PC-3 (cell line): ENCODE measurements around the gene MSI2. TPM values are rescaled to one million over a fixed set of nuclear protein-coding genes. Genes with fewer than 3 reads are reported as not detected.

Experiments
- ATAC-seq: fragments of 200-7000 bp; cut with Tn5 transposase; 2 replicates; pipeline ENCODE4 v1.9.1; 2020; ENCODE audit warnings: mild to moderate bottlenecking, moderate library complexity
- BruUV-seq: library from RNA; stranded (reverse); fragments of 400-500 nt; replicated peaks from 2 replicates; lab custom pipeline; 2021; lab: Mats Ljungman, UMichigan
- CTCF ChIA-PET: fragments of 300-600 bp; sonication (Branson Sonifier 250); formaldehyde crosslinking; loops from one replicate; lab custom pipeline; 2022; ENCODE audit warnings: antibody characterized with exemption; lab: Charles Lee
- POLR2A ChIA-PET: fragments of 300-600 bp; sonication (Branson Sonifier 250); formaldehyde crosslinking; loops from one replicate; lab custom pipeline; 2022; ENCODE audit warnings: antibody characterized with exemption; ENCODE audit not compliant: unreplicated experiment; lab: Charles Lee
- DNase-seq: peaks from one replicate; pipeline ENCODE4 v3.0.0-alpha.2; 2015
- H2AFZ ChIP-seq: fragments of 300-600 bp; sonication (generic); 2 replicates; pipeline ENCODE4 v1.6.0; 2016; ENCODE audit warnings: antibody characterized with exemption, low read length
- H3F3A ChIP-seq: fragments of 300-600 bp; sonication (generic); one replicate; pipeline ENCODE4 v1.6.0; 2017; ENCODE audit warnings: antibody characterized with exemption, low read length, control low read depth, mild to moderate bottlenecking; ENCODE audit not compliant: unreplicated experiment
- H3K27ac ChIP-seq: fragments of 300-600 bp; sonication (generic); 2 replicates; pipeline ENCODE4 v1.5.1; 2016; ENCODE audit warnings: mild to moderate bottlenecking, low read length
- H3K27me3 ChIP-seq: fragments of 300-600 bp; sonication (generic); 2 replicates; pipeline ENCODE4 v1.6.1; 2016; ENCODE audit warnings: low read length, mixed read lengths
- H3K36me3 ChIP-seq: fragments of 300-600 bp; sonication (generic); 2 replicates; pipeline ENCODE4 v1.6.1; 2016; ENCODE audit warnings: low read depth, mixed run types, low read length, mixed read lengths
- H3K4me1 ChIP-seq: fragments of 300-600 bp; sonication (generic); 2 replicates; pipeline ENCODE4 v1.5.1; 2016; ENCODE audit warnings: low read length; ENCODE audit not compliant: insufficient read depth
- H3K4me2 ChIP-seq: fragments of 300-600 bp; sonication (generic); 2 replicates; pipeline ENCODE4 v1.6.0; 2016; ENCODE audit warnings: low read length
- H3K4me3 ChIP-seq: fragments of 300-600 bp; sonication (generic); 2 replicates; pipeline ENCODE4 v1.5.1; 2016; ENCODE audit warnings: mild to moderate bottlenecking, low read length, mixed read lengths
- H3K79me2 ChIP-seq: fragments of 300-600 bp; sonication (generic); 2 replicates; pipeline ENCODE4 v1.6.1; 2017; ENCODE audit warnings: low read length, mixed read lengths
- H3K9ac ChIP-seq: fragments of 300-600 bp; sonication (generic); 2 replicates; pipeline ENCODE4 v1.6.0; 2016; ENCODE audit warnings: mild to moderate bottlenecking, low read length
- H3K9me2 ChIP-seq: fragments of 300-600 bp; sonication (generic); replicated peaks from 2 replicates; pipeline ENCODE4 v1.6.1; 2016; ENCODE audit warnings: mixed run types, low read length, mixed read lengths
- H3K9me3 ChIP-seq: fragments of 300-600 bp; sonication (generic); 2 replicates; pipeline ENCODE4 v1.6.1; 2016; ENCODE audit warnings: low read length, mixed read lengths
- H4K20me1 ChIP-seq: fragments of 300-600 bp; sonication (generic); 2 replicates; pipeline ENCODE4 v1.6.1; 2016; ENCODE audit warnings: low read length, mixed read lengths
- CTCF ChIP-seq: fragments of 300-600 bp; sonication (generic); conservative IDR thresholded peaks from 2 replicates; pipeline ENCODE4 v1.5.1; 2017; ENCODE audit warnings: antibody characterized with exemption, low read depth, mild to moderate bottlenecking, low read length
- EZH2 ChIP-seq: fragments of 300-600 bp; sonication (generic); IDR thresholded peaks from one replicate; pipeline ENCODE4 v1.6.1; 2017; ENCODE audit warnings: antibody characterized with exemption, mild to moderate bottlenecking, low read length; ENCODE audit not compliant: unreplicated experiment
- EZH2phosphoT487 ChIP-seq: fragments of 300-600 bp; sonication (generic); IDR thresholded peaks from 2 replicates; pipeline ENCODE4 v1.6.1; 2018; ENCODE audit warnings: mild to moderate bottlenecking, antibody characterized with exemption, low read length, borderline replicate concordance
- intact Hi-C: fragments of 100-400 bp; cut with micrococcal nuclease; formaldehyde crosslinking; loops from 2 replicates; pipeline ENCODE4 v1.9.0; 2023
- total RNA-seq: library from RNA; depleted of rRNA; stranded (reverse); fragments of >200 nt; gene quantifications from 2 replicates; pipeline ENCODE4 v1.2.3, GENCODE V29; 2014

MSI2 gene
- total RNA-seq, 1 experiment from 2014 or later, result 54.7 TPM

GRCh38 chr17:57226793-57227192 is 29.5 kb upstream of the MSI2 start:
- BruUV-seq, result no TSS peak
- no peaks in the 10 kb centered on the region for H4K20me1 ChIP-seq
- no peak for TF ChIP-seq CTCF
- no peak for TF ChIP-seq EZH2
- no peak for TF ChIP-seq EZH2phosphoT487
- no peaks in the 10 kb centered on the region for H3K79me2 ChIP-seq
- H3K27ac ChIP-seq, result no peak overlapping the region
- DNase-seq, result no peak
- H3K4me2 ChIP-seq, result no peak overlapping the region
- no peak overlapping the region for H2AFZ ChIP-seq
- POLR2A ChIA-PET, result no interaction called here
- H3K9me3 ChIP-seq, result 0 out of 2 replicates have a peak, but pooled peaks cover 4% of the 10 kb centered on the region
- no peaks in the 10 kb centered on the region for H3K36me3 ChIP-seq
- no peak for ATAC-seq
- no peaks in the 10 kb centered on the region for H3K27me3 ChIP-seq
- CTCF ChIA-PET, result no interaction called here
- no peak overlapping the region for H3K4me3 ChIP-seq
- no peaks in the 10 kb centered on the region for H3F3A ChIP-seq
- H3K4me1 ChIP-seq, result no peaks in the 10 kb centered on the region
- intact Hi-C loops, result no loop called here
- H3K9ac ChIP-seq, result no peak overlapping the region
- no peaks in the 10 kb centered on the region for H3K9me2 ChIP-seq

GRCh38 chr17:57228911-57229310 is 27.4 kb upstream of the MSI2 start:
- Histone ChIP-seq H2AFZ (no peak overlapping the region), H3K9ac (no peak overlapping the region), H3K4me3 (no peak overlapping the region), H4K20me1 (no peaks in the 10 kb centered on the region), H3K4me2 (no peak overlapping the region), H3F3A (no peaks in the 10 kb centered on the region), H3K9me2 (no peaks in the 10 kb centered on the region), H3K9me3 (no peaks in the 10 kb centered on the region), H3K27me3 (no peaks in the 10 kb centered on the region), H3K36me3 (no peaks in the 10 kb centered on the region), H3K4me1 (no peaks in the 10 kb centered on the region), H3K79me2 (no peaks in the 10 kb centered on the region), H3K27ac (no peak overlapping the region)
- intact Hi-C loops, result no loop called here
- no peak for TF ChIP-seq CTCF
- TF ChIP-seq EZH2phosphoT487, result no peak
- no peak for TF ChIP-seq EZH2
- DNase-seq, result no peak
- ChIA-PET CTCF (no interaction called here), POLR2A (no interaction called here)
- ATAC-seq, result no peak
- no TSS peak for BruUV-seq

GRCh38 chr17:57234061-57234738 is 22.1 kb upstream of the MSI2 start:
- no peak overlapping the region for H3K4me3 ChIP-seq
- H3K36me3 ChIP-seq, result no peaks in the 10 kb centered on the region
- ChIA-PET POLR2A (no interaction called here), CTCF (interaction anchor here (0.6 to 1.1 kb wide), 2 partner anchors 9 to 43 kb away, joined by 3 read pairs; no protein-coding TSS in a partner anchor)
- no peak for DNase-seq
- H3K9ac ChIP-seq, result no peak overlapping the region
- no peaks in the 10 kb centered on the region for H3K79me2 ChIP-seq
- H3K27ac ChIP-seq, result no peak overlapping the region
- ATAC-seq, result no peak
- H3K4me1 ChIP-seq, result no peaks in the 10 kb centered on the region
- BruUV-seq, result no TSS peak
- intact Hi-C loops, result no loop called here
- no peaks in the 10 kb centered on the region for H4K20me1 ChIP-seq
- H2AFZ ChIP-seq, result no peak overlapping the region
- no peaks in the 10 kb centered on the region for H3F3A ChIP-seq
- TF ChIP-seq EZH2phosphoT487, result no peak
- TF ChIP-seq EZH2, result no peak
- no peak for TF ChIP-seq CTCF
- no peaks in the 10 kb centered on the region for H3K9me3 ChIP-seq
- no peaks in the 10 kb centered on the region for H3K27me3 ChIP-seq
- H3K4me2 ChIP-seq, result no peak overlapping the region
- no peaks in the 10 kb centered on the region for H3K9me2 ChIP-seq
